Effector memory CD8-positive, alpha-beta T cell (primary cell): Measurements from ENCODE around the gene SHCBP1L.
"Not testable (repeated sequence)": the region's sequence is repeated elsewhere in the genome, so short reads cannot be mapped to it uniquely, and the experiment has no call there.

Experiments
- ATAC-seq: fragments of 150-1000 bp; cut with Tn5 transposase; replicated peaks from 2 replicates; pipeline ENCODE4 v1.10.0; 2021; ENCODE audit warnings: mild to moderate bottlenecking, moderate library complexity
- DNase-seq, 3 experiments: peaks; one replicate each; pipeline ENCODE4 v3.0.0; 2021
- H3K27ac Mint-ChIP-seq, 2 donors: one replicate each; pipeline ENCODE4 v1.8.0; 2022; ENCODE audit warnings: mild to moderate bottlenecking in 2 of 2, mixed read lengths in 2 of 2, moderate library complexity in 2 of 2
- H3K27me3 Mint-ChIP-seq, 2 donors: one replicate each; pipeline ENCODE4 v1.8.0; 2022; ENCODE audit warnings: mixed read lengths in 2 of 2
- H3K36me3 Mint-ChIP-seq: one replicate; pipeline ENCODE4 v1.8.0; 2022; ENCODE audit warnings: mild to moderate bottlenecking, moderate library complexity, mixed read lengths; ENCODE audit not compliant: insufficient read depth
- H3K4me1 Mint-ChIP-seq, 2 donors: one replicate each; pipeline ENCODE4 v1.8.0; 2022; ENCODE audit warnings: low read depth in 2 of 2, mixed read lengths in 2 of 2
- H3K4me3 Mint-ChIP-seq, 2 donors: one replicate each; pipeline ENCODE4 v1.8.0; 2022; ENCODE audit warnings: mild to moderate bottlenecking in 2 of 2, mixed read lengths in 2 of 2, moderate library complexity in 2 of 2
- H3K9me3 Mint-ChIP-seq, 2 donors: one replicate each; pipeline ENCODE4 v1.8.0; 2022; ENCODE audit warnings: mixed read lengths in 2 of 2

Gene SHCBP1L

GRCh38 chr1:182955596-182956588, 2.9 kb upstream of the SHCBP1L start:
- H3K4me3 Mint-ChIP-seq = no peak overlapping the region
- no peaks in the 10 kb centered on the region for H3K9me3 Mint-ChIP-seq
- ATAC-seq = no peak
- peaks cover 32 to 52% of the 10 kb centered on the region in 2 donors for H3K27me3 Mint-ChIP-seq
- peaks cover 3% of the 10 kb centered on the region for H3K36me3 Mint-ChIP-seq
- H3K27ac Mint-ChIP-seq = no peak overlapping the region
- DNase-seq = no peak
- H3K4me1 Mint-ChIP-seq = no peaks in the 10 kb centered on the region

- ATAC-seq (no peak), DNase-seq (no peak)
- Mint-ChIP-seq H3K27me3 (peaks cover 20 to 35% of the 10 kb centered on the region in 2 donors), H3K9me3 (no peaks in the 10 kb centered on the region), H3K27ac (no peak overlapping the region), H3K4me1 (no peaks in the 10 kb centered on the region), H3K36me3 (peaks cover 3% of the 10 kb centered on the region), H3K4me3 (no peak overlapping the region)
These were observed 860 bp upstream of the SHCBP1L start for GRCh38 chr1:182953826-182954225.

- H3K4me1 Mint-ChIP-seq, H3K36me3 Mint-ChIP-seq, H3K4me3 Mint-ChIP-seq, H3K9me3 Mint-ChIP-seq, H3K27ac Mint-ChIP-seq, DNase-seq, ATAC-seq: not testable (repeated sequence)
- H3K27me3 Mint-ChIP-seq = peaks cover 43 to 57% of the 10 kb centered on the region in 2 donors
These were observed 9.6 kb downstream of the SHCBP1L start for GRCh38 chr1:182943336-182943735.

- not testable (repeated sequence) for H3K36me3 Mint-ChIP-seq, H3K27ac Mint-ChIP-seq, H3K9me3 Mint-ChIP-seq, ATAC-seq, H3K4me3 Mint-ChIP-seq, DNase-seq, H3K4me1 Mint-ChIP-seq
- peaks cover 43 to 57% of the 10 kb centered on the region in 2 donors for H3K27me3 Mint-ChIP-seq
These were observed 10.8 kb downstream of the SHCBP1L start for GRCh38 chr1:182942145-182942544.

GRCh38 chr1:182939413-182939812, 13.6 kb downstream of the SHCBP1L start:
- Mint-ChIP-seq H3K27ac (no peak overlapping the region), H3K4me1 (peaks cover 0 to 2% of the 10 kb centered on the region in 2 donors), H3K27me3 (peaks cover 40 to 62% of the 10 kb centered on the region in 2 donors), H3K9me3 (no peaks in the 10 kb centered on the region), H3K36me3 (no peaks in the 10 kb centered on the region), H3K4me3 (no peak overlapping the region)
- DNase-seq (no peak), ATAC-seq (no peak)

GRCh38 chr1:182935716-182936115, 17.2 kb downstream of the SHCBP1L start:
- H3K4me3 Mint-ChIP-seq = no peak overlapping the region
- no peaks in the 10 kb centered on the region for H3K4me1 Mint-ChIP-seq
- H3K9me3 Mint-ChIP-seq = no peaks in the 10 kb centered on the region
- no peaks in the 10 kb centered on the region for H3K36me3 Mint-ChIP-seq
- DNase-seq (no peak), ATAC-seq (no peak)
- peaks cover 40 to 56% of the 10 kb centered on the region in 2 donors for H3K27me3 Mint-ChIP-seq
- H3K27ac Mint-ChIP-seq = no peak overlapping the region

- ATAC-seq (no peak), DNase-seq (no peak)
- Mint-ChIP-seq H3K36me3 (no peaks in the 10 kb centered on the region), H3K4me1 (peaks cover 0 to 3% of the 10 kb centered on the region in 2 donors), H3K27me3 (peaks cover 13 to 25% of the 10 kb centered on the region in 2 donors), H3K27ac (no peak overlapping the region), H3K4me3 (no peak overlapping the region), H3K9me3 (no peaks in the 10 kb centered on the region)
These were observed 22.0 kb downstream of the SHCBP1L start for GRCh38 chr1:182930985-182931384.

GRCh38 chr1:182927693-182928433, 25.1 kb downstream of the SHCBP1L start:
- no peak overlapping the region for H3K27ac Mint-ChIP-seq
- H3K27me3 Mint-ChIP-seq = peaks cover 12 to 14% of the 10 kb centered on the region in 2 donors
- no peaks in the 10 kb centered on the region for H3K36me3 Mint-ChIP-seq
- no peak for DNase-seq
- H3K4me1 Mint-ChIP-seq = peaks cover 0 to 3% of the 10 kb centered on the region in 2 donors
- H3K4me3 Mint-ChIP-seq = no peak overlapping the region
- no peaks in the 10 kb centered on the region for H3K9me3 Mint-ChIP-seq
- ATAC-seq = no peak

- H3K4me1 Mint-ChIP-seq = peaks cover 0 to 3% of the 10 kb centered on the region in 2 donors
These were observed 27.3 kb downstream of the SHCBP1L start for GRCh38 chr1:182925661-182926060.

GRCh38 chr1:182917378-182917777, 35.6 kb downstream of the SHCBP1L start:
- Mint-ChIP-seq H3K27me3 (peaks cover 52 to 56% of the 10 kb centered on the region in 2 donors), H3K4me3 (no peak overlapping the region), H3K36me3 (no peaks in the 10 kb centered on the region), H3K4me1 (no peaks in the 10 kb centered on the region), H3K27ac (no peak overlapping the region), H3K9me3 (no peaks in the 10 kb centered on the region)
- DNase-seq (no peak), ATAC-seq (no peak)

More at GRCh38 chr1:182925661-182926060, 27.3 kb downstream of the SHCBP1L start:
- DNase-seq (no peak), ATAC-seq (no peak)
- no peak overlapping the region for H3K27ac Mint-ChIP-seq
- H3K27me3 Mint-ChIP-seq = peaks cover 14 to 25% of the 10 kb centered on the region in 2 donors
- H3K9me3 Mint-ChIP-seq = no peaks in the 10 kb centered on the region
- H3K36me3 Mint-ChIP-seq = no peaks in the 10 kb centered on the region
- H3K4me3 Mint-ChIP-seq = no peak overlapping the region

- Mint-ChIP-seq H3K4me3 (no peak overlapping the region), H3K36me3 (no peaks in the 10 kb centered on the region), H3K4me1 (no peaks in the 10 kb centered on the region), H3K27me3 (peaks cover 32 to 40% of the 10 kb centered on the region in 2 donors), H3K9me3 (no peaks in the 10 kb centered on the region), H3K27ac (no peak overlapping the region)
- ATAC-seq = no peak
- DNase-seq = no peak
These were observed 39.6 kb downstream of the SHCBP1L start for GRCh38 chr1:182913401-182913800.

- H3K9me3 Mint-ChIP-seq = no peaks in the 10 kb centered on the region
- no peak for ATAC-seq
These were observed 42.8 kb downstream of the SHCBP1L start for GRCh38 chr1:182910143-182910542.

GRCh38 chr1:182909578-182909977, 43.4 kb downstream of the SHCBP1L start:
- no peak overlapping the region for H3K4me3 Mint-ChIP-seq
- ATAC-seq (no peak), DNase-seq (no peak)
- peaks cover 15 to 21% of the 10 kb centered on the region in 2 donors for H3K27me3 Mint-ChIP-seq
- H3K4me1 Mint-ChIP-seq = no peaks in the 10 kb centered on the region
- H3K36me3 Mint-ChIP-seq = no peaks in the 10 kb centered on the region
- H3K27ac Mint-ChIP-seq = no peak overlapping the region
- no peaks in the 10 kb centered on the region for H3K9me3 Mint-ChIP-seq

More at GRCh38 chr1:182910143-182910542, 42.8 kb downstream of the SHCBP1L start:
- Mint-ChIP-seq H3K4me1 (no peaks in the 10 kb centered on the region), H3K27me3 (peaks cover 15 to 21% of the 10 kb centered on the region in 2 donors), H3K36me3 (no peaks in the 10 kb centered on the region), H3K27ac (no peak overlapping the region), H3K4me3 (no peak overlapping the region)
- no peak for DNase-seq
